SK-N-MC (cell line): ENCODE results near the gene CDH4.
"Not testable (repeated sequence)": the region's sequence is repeated elsewhere in the genome, so short reads cannot be mapped to it uniquely, and the experiment has no call there.

Experiments
- DNase-seq: peaks from one replicate; pipeline ENCODE4 v3.0.0-alpha.2; 2011; ENCODE audit warnings: low read depth, low spot score
- H3K27ac ChIP-seq: fragments of 200-600 bp; sonication (generic); 2 replicates; pipeline ENCODE4 v1.5.1; 2016; ENCODE audit warnings: mixed run types
- H3K36me3 ChIP-seq: fragments of 200-600 bp; sonication (generic); 2 replicates; pipeline ENCODE4 v1.6.1; 2017; ENCODE audit warnings: antibody characterized with exemption, low read length, mixed read lengths; ENCODE audit not compliant: insufficient read depth
- H3K4me3 ChIP-seq: fragments of 200-600 bp; sonication (generic); 2 replicates; pipeline ENCODE4 v1.5.1; 2016
- H3K9ac ChIP-seq: fragments of 200-600 bp; sonication (generic); 2 replicates; pipeline ENCODE4 v1.8.0; 2017; ENCODE audit warnings: mixed run types, mixed read lengths; ENCODE audit not compliant: insufficient read length
- H3K9me3 ChIP-seq: fragments of 200-600 bp; sonication (generic); 2 replicates; pipeline ENCODE4 v1.6.1; 2017; ENCODE audit warnings: low read depth, mild to moderate bottlenecking, antibody characterized with exemption, low read length, moderate library complexity, mixed read lengths
- EZH2 ChIP-seq: fragments of 200-600 bp; sonication (generic); IDR thresholded peaks from one replicate; pipeline ENCODE4 v1.6.1; 2017; ENCODE audit warnings: antibody characterized with exemption
- FOXP2 ChIP-seq: optimal IDR thresholded peaks from 2 replicates; pipeline ENCODE3; 2011; ENCODE audit warnings: mild to moderate bottlenecking, moderate library complexity; ENCODE audit not compliant: insufficient read depth; ENCODE audit errors: extremely low read length, control extremely low read depth
- POLR2AphosphoS5 ChIP-seq: IDR thresholded peaks from 2 replicates; pipeline ENCODE4 v1.6.1; 2012; ENCODE audit warnings: mild to moderate bottlenecking, low read depth, low read length, borderline replicate concordance

CDH4 gene

GRCh38 chr20:61939691-61940360, 687.8 kb downstream of the CDH4 start:
- no peak for TF ChIP-seq POLR2AphosphoS5
- no peak for TF ChIP-seq EZH2
- TF ChIP-seq FOXP2, result no peak
- no peaks in the 10 kb centered on the region for H3K9me3 ChIP-seq
- H3K27ac ChIP-seq, result no peak overlapping the region
- no peaks in the 10 kb centered on the region for H3K36me3 ChIP-seq
- DNase-seq, result no peak
- H3K9ac ChIP-seq, result no peak overlapping the region
- no peak overlapping the region for H3K4me3 ChIP-seq

GRCh38 chr20:61940491-61940890, 688.4 kb downstream of the CDH4 start:
- H3K9ac ChIP-seq, result no peak overlapping the region
- no peaks in the 10 kb centered on the region for H3K9me3 ChIP-seq
- DNase-seq, result no peak
- H3K36me3 ChIP-seq, result no peaks in the 10 kb centered on the region
- no peak for TF ChIP-seq EZH2
- TF ChIP-seq POLR2AphosphoS5, result no peak
- no peak for TF ChIP-seq FOXP2
- H3K27ac ChIP-seq, result no peak overlapping the region
- no peak overlapping the region for H3K4me3 ChIP-seq

- no peak overlapping the region for H3K9ac ChIP-seq
- TF ChIP-seq POLR2AphosphoS5, result no peak
- no peak for TF ChIP-seq EZH2
- TF ChIP-seq FOXP2, result no peak
- no peaks in the 10 kb centered on the region for H3K36me3 ChIP-seq
- H3K9me3 ChIP-seq, result no peaks in the 10 kb centered on the region
- H3K27ac ChIP-seq, result no peak overlapping the region
- no peak overlapping the region for H3K4me3 ChIP-seq
- DNase-seq, result no peak
Observed at GRCh38 chr20:61940976-61941720, 689.1 kb downstream of the CDH4 start.

GRCh38 chr20:61941721-61942405, 689.8 kb downstream of the CDH4 start:
- DNase-seq, result no peak
- Histone ChIP-seq H3K9me3 (no peaks in the 10 kb centered on the region), H3K9ac (no peak overlapping the region), H3K27ac (no peak overlapping the region), H3K36me3 (no peaks in the 10 kb centered on the region), H3K4me3 (no peak overlapping the region)
- TF ChIP-seq FOXP2 (no peak), EZH2 (no peak), POLR2AphosphoS5 (no peak)

GRCh38 chr20:61942526-61942925, 690.5 kb downstream of the CDH4 start:
- Histone ChIP-seq H3K36me3 (no peaks in the 10 kb centered on the region), H3K9ac (no peak overlapping the region), H3K27ac (no peak overlapping the region), H3K9me3 (no peaks in the 10 kb centered on the region), H3K4me3 (no peak overlapping the region)
- no peak for DNase-seq
- TF ChIP-seq EZH2, result no peak
- no peak for TF ChIP-seq FOXP2
- no peak for TF ChIP-seq POLR2AphosphoS5

- not testable (repeated sequence) for H3K4me3 ChIP-seq, H3K9me3 ChIP-seq, DNase-seq, H3K36me3 ChIP-seq, H3K9ac ChIP-seq, H3K27ac ChIP-seq
Observed at GRCh38 chr20:61944967-61945366, 692.9 kb downstream of the CDH4 start.

- not testable (repeated sequence) for H3K9ac ChIP-seq, H3K9me3 ChIP-seq, H3K4me3 ChIP-seq, H3K27ac ChIP-seq, DNase-seq, H3K36me3 ChIP-seq
Observed at GRCh38 chr20:61945495-61945894, 693.4 kb downstream of the CDH4 start.

- not testable (repeated sequence) for H3K9me3 ChIP-seq, DNase-seq, H3K4me3 ChIP-seq, H3K36me3 ChIP-seq, H3K9ac ChIP-seq, H3K27ac ChIP-seq
Observed at GRCh38 chr20:61948056-61948455, 696.0 kb downstream of the CDH4 start.
